NCI-H82 treated with DMSO at 0.1 percent for 48 hours (cell line): ENCODE measurements around the gene RHOV.
"Not testable (repeated sequence)": the region's sequence is repeated elsewhere in the genome, so short reads cannot be mapped to it uniquely, and the experiment has no call there.

Experiments
- DNase-seq: peaks from one replicate; lab custom pipeline; 2025; ENCODE audit not compliant: unreplicated experiment; lab: John Stamatoyannopoulos, UW

RHOV gene

GRCh38 chr15:40875991-40876730 is 2.1 kb upstream of the RHOV start:
- no peak for DNase-seq

DNA sequence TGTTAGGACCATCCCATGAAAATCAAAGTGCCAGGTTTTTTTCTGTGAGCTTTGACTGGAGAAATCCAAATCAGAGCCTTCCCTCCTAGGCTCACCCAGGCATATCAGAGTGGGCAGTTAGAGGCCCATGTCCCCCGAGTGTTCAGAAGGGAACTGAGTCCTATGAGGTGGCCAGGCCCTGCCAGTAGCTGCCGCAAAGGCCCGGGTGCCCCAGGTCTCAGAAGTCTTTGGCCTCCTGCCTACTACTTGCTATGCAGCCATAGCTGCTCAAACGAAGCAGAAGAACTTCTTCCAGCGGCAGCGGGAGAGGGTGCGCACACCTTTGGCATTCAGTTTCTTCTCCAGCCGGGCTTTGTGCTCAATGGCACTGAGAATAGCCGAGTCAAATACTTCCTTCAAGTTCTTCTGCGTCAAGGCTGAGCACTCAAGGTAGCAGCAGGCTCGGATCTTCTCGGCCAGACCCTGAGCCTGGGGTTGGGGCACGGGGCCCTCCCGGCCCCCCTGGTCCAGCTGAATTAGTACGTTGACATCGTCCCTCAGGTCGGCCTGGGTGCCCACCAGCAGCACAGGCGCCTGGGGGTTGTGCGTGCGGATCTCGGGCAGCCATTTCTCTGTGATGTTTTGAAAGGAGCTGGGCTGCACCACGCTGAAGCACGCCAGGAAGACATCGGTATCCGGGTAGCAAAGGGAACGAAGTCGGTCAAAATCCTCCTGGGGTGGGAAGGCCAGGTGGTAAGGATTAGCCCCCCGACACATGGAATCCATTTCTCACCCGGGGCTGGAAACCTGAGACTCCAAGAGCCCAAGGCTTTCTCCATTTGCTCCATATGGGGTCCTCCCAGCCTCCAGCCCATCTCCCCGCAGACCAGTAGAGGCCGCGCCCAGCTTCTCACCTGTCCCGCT is 992 bp downstream of the RHOV start:
- DNase-seq: no peak

DNA sequence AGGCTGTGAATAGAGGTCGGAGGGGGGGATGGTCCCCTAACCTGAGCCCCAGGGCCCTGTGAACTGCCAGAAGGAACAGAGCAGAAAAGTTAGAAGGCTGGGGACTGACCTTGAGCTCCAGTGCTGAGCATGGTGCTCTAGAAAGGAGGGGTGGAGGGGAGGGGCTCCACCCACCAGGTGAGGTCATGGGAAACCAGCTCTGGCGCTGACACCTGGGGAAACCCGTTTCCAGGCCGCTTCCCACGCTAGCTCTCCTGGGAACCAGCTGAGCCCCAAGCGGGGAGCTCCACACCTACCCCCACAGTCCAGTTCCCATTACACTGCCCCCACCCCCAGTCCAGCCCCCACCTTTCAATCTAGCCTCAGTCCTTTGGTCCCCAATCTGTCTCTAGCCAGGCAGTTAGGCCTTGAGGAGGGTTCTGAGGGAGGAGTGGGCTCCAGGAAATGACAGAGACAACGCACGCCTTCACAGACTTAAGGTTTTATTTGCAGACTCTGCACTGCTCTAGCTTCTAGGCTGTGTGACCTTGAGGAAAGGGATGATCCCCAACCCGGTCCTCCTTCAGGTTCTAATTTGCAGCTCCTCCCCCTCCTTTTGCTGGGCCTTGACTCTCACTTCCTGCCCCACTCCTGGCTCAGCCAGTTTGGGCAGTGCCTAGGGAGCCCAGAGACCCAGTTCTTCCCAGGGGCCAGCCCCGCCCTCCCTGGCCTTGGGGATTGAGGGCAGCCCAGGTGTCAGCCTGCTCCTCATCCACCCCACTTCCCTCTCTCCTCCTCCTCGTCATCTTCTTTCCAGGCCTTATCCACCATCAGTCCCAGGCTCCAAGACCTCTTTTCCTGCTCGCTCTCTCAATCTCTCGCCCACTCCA is 2.1 kb downstream of the RHOV start:
- no peak for DNase-seq

DNA sequence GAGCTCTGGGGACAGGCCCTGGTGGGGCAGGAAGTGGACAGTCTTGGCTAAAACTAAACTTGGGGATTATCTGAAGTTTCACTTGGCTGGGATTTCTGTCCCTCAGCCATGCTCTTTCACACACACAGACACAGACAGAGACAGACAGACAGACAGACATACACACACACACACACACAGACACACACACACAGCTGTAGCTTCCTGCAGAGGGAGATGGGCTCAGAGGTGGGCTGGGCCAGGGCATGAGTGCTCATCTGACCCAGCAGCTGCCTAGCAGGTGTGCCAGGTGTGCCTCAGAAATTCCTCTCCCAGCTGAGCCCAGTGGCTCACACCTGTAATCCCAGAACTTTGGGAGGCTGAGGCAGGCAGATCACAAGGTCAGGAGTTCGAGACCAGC is 3.3 kb downstream of the RHOV start:
- DNase-seq: no peak

DNA sequence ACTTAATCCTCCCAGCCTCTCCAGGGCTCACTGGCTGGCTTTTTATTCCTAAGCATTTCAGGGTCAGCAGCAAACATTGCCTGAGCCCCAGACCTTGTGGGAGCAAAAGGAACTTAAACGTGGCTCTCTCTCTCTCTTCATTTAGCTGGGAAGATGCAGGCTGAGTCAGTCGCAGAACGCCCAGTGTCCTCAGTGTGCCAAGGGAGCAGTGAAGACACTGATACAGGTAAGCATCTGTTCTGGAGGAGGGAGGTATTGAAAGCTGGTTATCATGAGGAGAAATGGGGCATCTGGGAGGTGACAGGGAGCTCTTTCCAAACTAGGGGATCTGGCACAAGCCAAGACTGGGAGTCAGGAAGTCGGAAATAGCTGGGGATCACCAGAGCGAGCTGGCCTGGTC is 4.3 kb downstream of the RHOV start:
- DNase-seq: no peak

GRCh38 chr15:40867199-40867598 is 6.8 kb downstream of the RHOV start:
- no peak for DNase-seq

DNA sequence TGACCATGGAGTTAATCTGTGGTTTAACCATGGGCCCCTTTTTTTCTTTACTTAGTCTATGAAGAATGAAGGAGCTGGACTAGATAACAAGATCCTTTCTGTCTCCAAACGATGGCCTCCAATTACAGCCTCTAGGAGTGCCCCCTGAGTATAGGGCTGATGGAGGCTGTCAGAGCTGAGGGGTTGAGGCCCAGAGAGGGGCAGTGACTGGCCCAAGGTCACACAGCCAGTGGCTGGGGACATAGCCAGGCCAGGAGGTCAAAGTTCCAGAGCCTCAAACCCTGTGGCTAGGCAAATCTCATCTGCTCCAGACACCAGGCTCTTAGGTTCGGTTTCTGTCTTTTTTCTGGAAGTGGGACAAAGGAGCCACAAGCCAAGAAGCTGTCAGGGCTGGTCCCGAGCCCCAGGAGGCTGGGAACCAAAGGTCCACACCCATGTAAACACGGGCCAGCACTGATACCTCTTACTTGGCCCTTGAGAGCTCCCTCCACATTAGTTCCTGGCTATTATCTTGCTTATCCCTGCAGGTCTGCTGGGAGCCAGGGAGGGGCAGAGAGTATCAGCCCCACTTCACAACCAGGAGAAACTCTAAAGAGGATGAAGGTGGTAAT is 10.3 kb downstream of the RHOV start:
- DNase-seq: no peak

GRCh38 chr15:40861147-40861546 is 12.9 kb downstream of the RHOV start:
- not testable (repeated sequence) for DNase-seq

GRCh38 chr15:40859206-40859851 is 14.7 kb downstream of the RHOV start:
- peak; percentile 51 for DNase-seq

DNA sequence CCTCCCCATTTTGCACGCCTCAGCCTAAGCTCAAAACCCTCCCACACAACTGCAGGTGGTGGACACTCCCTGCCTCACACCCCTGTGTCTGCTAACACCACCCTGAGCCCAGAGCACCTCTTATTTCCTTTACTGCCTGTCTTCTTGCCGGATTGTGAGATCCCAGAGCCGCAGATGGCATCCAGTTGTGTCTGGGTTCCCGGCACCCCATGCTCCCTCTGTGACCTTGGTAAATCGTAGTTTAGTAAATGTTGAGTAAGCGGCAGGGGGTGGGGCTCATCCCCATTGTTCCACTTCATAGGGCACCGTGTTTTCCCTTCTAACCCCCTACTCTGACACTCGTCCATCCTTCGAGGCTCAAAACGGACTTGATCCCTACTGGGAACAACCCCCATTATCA is 15.3 kb downstream of the RHOV start:
- no peak for DNase-seq

DNA sequence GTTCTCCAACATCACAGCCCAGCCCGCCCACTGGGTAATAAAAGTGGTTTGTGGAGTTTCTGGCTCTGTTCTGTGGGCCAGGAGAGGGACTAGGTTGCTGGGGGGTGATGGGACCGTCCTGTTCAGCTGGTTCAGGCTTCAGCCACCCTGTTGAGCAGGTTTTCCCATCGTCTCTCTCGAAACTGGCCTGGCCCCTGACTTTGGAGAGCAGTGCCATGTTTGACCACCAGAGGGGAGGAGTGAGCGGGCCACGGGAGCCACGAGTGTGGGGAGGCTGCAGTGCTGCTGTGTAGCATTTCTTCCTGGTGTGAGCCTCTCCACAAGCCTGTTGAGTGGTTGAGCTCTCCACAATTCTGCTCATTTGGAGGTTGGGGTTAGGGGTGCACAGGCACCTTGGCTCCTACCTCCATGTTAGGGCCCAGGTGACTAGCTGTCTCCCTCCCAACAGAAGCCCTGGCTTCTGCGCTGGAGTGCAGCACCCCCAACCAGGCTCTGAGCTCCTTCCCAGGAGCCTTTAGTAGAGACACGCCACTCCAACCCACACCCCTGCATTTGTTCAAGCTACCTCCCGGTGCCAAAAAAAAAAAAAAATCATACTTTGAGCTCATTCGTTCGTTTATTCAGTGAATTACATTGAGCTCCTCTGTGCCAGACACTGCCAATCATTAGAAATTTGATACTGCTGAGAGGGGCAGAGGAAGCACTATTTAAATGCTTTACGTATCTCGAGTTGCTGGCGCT is 16.3 kb downstream of the RHOV start:
- peak; percentile 33 for DNase-seq

- DNase-seq: no peak
Measured at GRCh38 chr15:40856746-40857145, 17.3 kb downstream of the RHOV start.

- DNase-seq: no peak
Measured at GRCh38 chr15:40855706-40856234, 18.3 kb downstream of the RHOV start.

- DNase-seq: no peak
Measured at GRCh38 chr15:40854161-40854560, 19.9 kb downstream of the RHOV start.

- no peak for DNase-seq
Measured at GRCh38 chr15:40853241-40853890, 20.7 kb downstream of the RHOV start.

GRCh38 chr15:40852529-40852928 is 21.5 kb downstream of the RHOV start:
- DNase-seq: peak; percentile 86

DNA sequence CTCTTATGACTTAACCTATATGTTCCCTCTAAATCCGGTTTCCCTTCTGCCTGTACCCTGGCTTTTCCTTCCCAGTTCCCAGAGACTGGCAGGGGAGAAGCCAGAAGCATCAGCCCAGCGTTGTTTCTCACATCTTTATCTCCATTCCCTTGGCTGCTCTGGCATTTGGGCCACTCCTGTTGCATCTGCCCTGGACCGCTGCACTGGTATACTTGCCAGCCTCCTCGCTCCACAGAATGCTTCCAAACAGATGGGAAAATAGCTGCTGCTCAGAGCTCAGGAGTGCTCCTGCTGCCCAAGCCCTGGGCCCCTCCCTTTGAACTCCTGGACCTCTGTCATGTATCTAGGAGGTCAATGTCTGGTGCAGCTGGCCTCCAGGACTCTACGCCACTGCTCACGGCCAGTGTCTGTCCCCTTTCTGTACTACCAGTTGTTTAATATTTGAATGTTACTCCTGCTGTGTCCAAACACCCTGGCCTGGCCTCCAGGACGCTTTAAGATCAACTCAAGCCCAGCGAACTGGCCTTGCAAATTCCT is 23.4 kb downstream of the RHOV start:
- DNase-seq: no peak

DNA sequence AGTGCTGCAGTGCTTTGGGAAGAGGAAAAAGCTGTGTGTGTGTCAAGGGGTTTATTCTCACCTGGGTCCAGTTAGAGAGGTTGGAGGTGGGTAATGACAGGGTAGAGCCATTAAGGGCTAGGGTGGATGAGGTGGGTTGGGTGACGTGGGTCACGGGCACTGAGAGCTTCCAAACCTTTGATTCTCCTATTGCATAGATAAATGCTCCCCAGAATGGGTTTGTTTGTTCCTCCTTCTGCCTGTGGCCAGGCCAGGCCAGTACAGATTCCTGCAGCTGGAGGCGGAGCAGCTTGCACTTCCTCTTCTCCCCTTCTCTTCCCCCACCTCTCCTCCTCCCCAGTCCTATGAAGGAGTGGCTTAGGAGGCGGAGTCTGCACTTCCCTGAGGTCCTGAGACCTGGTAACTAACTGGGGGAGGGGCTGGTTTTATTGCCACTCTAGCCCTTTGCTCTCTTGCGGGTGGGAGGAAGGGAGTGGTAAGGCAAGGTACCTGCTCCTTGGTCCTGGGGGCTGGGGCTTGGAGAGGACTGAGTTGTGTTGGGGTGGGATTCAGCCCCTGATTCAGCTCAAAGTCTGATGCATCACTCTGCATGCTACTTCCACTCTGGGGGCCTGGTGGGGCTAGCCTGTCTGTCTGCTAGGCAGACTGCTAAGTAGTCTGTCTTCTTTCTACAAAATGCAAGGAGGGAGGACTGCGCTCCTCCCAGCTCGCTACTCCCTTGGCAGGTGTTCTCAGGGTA is 26.6 kb downstream of the RHOV start:
- DNase-seq: peak; percentile 81
